ENCODE measurements around the gene PDE4DIP.
"Not testable (repeated sequence)": the region's sequence is repeated elsewhere in the genome, so short reads cannot be mapped to it uniquely, and the experiment has no call there.

Gene PDE4DIP

GRCh38 chr1:148844220-148844619 is at the start of gene PDE4DIP:
TSS of gene PDE4DIP (plus strand) at chr1:148844428. CDS start at chr1:148844775, 347 bp downstream.
- DNase-seq (ENCODE audit: low read depth), result not testable (repeated sequence)
- peak within 1 kb of the TSS; percentile 37 for H3K4me3 ChIP-seq (ENCODE audit: low read depth, low read length)

GRCh38 chr1:148808268-148808928 is 35.8 kb upstream of the PDE4DIP start:
- DNase-seq (ENCODE audit: low read depth); H3K4me3 ChIP-seq (ENCODE audit: low read depth, low read length): not testable (repeated sequence)

DNA sequence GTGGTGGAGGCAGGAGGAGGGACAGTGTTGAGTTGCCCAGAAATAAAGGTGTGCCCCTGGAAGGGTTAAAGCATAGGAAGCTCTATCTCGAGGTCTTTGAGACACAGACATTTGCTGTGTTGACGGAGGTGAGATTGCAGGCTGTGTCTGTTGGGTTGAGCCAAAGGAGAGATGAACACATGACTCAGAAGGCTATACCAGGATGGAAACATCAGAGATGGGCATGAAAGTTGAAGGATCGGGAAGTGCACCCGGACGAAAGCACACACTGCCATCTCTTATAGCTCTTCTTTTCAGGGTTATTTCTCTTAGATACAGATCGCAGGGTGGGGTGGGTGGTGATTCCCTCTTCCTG is 35.3 kb upstream of the PDE4DIP start:
- DNase-seq (ENCODE audit: low read depth); H3K4me3 ChIP-seq (ENCODE audit: low read depth, low read length): not testable (repeated sequence)

- H3K4me3 ChIP-seq (ENCODE audit: low read depth, low read length); DNase-seq (ENCODE audit: low read depth): not testable (repeated sequence)
Measured at GRCh38 chr1:148822180-148822579, 22.0 kb upstream of the PDE4DIP start.

GRCh38 chr1:148823822-148824221 is 20.4 kb upstream of the PDE4DIP start:
- DNase-seq (ENCODE audit: low read depth); H3K4me3 ChIP-seq (ENCODE audit: low read depth, low read length): not testable (repeated sequence)

DNA sequence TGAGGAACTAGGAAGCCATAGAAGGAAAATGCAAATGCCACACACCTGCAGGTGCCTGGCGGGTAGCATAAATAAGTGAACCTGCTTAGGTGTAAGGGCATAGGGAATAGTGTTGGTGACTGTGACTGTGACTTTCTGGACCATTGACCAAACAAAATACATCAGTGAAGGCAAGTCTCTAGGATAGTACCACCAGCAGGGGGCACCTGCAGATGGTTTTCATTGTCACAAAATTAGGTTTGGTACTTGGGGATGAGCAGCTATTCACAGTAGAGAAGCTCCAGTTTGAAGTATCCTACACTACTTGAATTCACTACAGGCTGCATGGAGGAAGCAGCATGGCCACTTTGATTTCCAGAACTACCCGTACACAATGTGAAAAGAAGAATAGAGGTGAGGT is 19.2 kb upstream of the PDE4DIP start:
- not testable (repeated sequence) for H3K4me3 ChIP-seq (ENCODE audit: low read depth, low read length); DNase-seq (ENCODE audit: low read depth)

DNA sequence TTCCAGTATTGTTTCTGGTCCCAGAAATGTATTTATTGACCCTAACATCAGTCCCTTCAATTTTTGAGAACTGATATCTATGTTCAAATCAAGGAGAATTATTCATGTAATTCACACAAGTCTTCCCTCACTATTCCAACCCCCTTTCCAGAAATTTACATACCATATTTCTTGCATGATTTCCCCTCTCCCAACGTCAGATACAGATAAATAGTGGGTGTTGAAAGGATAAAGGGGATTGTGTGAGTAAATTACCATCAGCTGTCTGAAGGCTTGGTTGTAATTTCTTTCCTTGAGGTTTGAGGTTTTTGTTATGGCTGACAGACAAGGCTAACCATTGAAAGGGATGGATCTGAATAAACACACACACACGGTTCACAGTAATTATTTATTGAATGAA is 15.7 kb upstream of the PDE4DIP start:
- not testable (repeated sequence) for DNase-seq (ENCODE audit: low read depth); H3K4me3 ChIP-seq (ENCODE audit: low read depth, low read length)

DNA sequence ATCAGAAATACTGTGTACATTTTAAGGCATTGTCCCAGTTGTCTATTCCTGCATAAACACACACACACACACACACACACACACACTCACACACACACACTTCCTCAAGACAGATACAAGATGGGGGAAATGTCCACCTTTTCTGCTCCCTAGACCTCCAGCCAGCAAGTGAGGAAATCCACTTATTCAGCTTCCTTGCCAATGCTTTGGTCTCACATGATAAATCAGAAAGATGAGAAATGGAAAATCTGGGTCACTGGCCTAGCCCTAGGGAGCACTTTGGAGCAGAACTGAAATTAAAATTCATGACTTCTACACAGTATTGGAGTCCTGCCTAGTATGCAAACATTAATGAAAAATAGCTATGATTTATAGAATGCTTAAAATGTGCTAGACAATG is 15.3 kb upstream of the PDE4DIP start:
- not testable (repeated sequence) for H3K4me3 ChIP-seq (ENCODE audit: low read depth, low read length); DNase-seq (ENCODE audit: low read depth)

- not testable (repeated sequence) for DNase-seq (ENCODE audit: low read depth)
Measured at GRCh38 chr1:148829365-148829764, 14.9 kb upstream of the PDE4DIP start.

GRCh38 chr1:148841262-148841661 is 3.0 kb upstream of the PDE4DIP start:
- not testable (repeated sequence) for DNase-seq (ENCODE audit: low read depth); H3K4me3 ChIP-seq (ENCODE audit: low read depth, low read length)

More at GRCh38 chr1:148829365-148829764, 14.9 kb upstream of the PDE4DIP start:
- not testable (repeated sequence) for H3K4me3 ChIP-seq (ENCODE audit: low read depth, low read length)

- DNase-seq (ENCODE audit: low read depth); H3K4me3 ChIP-seq (ENCODE audit: low read depth, low read length): not testable (repeated sequence)
Measured at GRCh38 chr1:148844651-148845050, 423 bp downstream of the PDE4DIP start.

DNA sequence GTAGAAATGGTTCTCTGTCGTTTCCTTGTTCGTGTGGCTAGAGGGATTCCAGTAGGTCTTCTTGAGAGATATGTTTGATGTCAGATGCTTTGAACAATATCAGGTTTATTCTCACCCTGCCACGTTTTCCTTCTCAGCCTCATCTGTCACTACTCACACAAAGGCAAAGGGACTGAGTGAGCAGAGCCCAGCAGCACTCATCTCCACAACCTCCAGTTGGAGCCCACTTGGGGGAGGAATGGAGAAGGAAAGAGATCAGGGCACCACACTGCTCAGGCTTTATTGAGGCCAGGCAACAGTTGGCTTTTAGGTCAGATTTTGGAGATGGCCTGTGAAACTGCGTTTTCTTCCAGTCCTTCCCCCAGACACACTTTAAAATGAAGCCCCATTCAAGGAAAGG is 840 bp downstream of the PDE4DIP start:
- not testable (repeated sequence) for DNase-seq (ENCODE audit: low read depth); H3K4me3 ChIP-seq (ENCODE audit: low read depth, low read length)

GRCh38 chr1:148850347-148850746 is 6.1 kb downstream of the PDE4DIP start:
- DNase-seq (ENCODE audit: low read depth); H3K4me3 ChIP-seq (ENCODE audit: low read depth, low read length): not testable (repeated sequence)

DNA sequence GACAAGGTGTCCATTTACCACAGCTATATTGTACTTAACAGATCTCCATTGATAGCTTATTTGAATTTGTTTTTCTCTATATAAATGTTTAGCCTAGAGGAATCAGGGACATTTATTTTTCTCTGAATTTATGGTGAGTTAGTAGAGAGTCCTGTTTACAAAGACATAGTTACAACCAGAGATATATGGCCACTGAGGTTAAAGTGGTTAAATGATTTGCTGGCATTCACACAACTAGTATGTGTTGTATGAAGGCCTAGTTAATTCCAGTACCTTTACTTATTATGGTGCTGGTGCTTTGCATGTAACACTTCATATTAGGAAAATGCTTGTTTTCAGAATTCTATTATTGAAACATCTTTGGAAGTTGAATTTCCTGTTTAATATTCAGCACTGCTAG is 6.6 kb downstream of the PDE4DIP start:
- DNase-seq (ENCODE audit: low read depth); H3K4me3 ChIP-seq (ENCODE audit: low read depth, low read length): not testable (repeated sequence)

- DNase-seq (ENCODE audit: low read depth); H3K4me3 ChIP-seq (ENCODE audit: low read depth, low read length): not testable (repeated sequence)
Measured at GRCh38 chr1:148851684-148852083, 7.5 kb downstream of the PDE4DIP start.

- DNase-seq (ENCODE audit: low read depth); H3K4me3 ChIP-seq (ENCODE audit: low read depth, low read length): not testable (repeated sequence)
Measured at GRCh38 chr1:148853363-148853762, 9.1 kb downstream of the PDE4DIP start.

GRCh38 chr1:148854063-148854462 is 9.8 kb downstream of the PDE4DIP start:
- DNase-seq (ENCODE audit: low read depth); H3K4me3 ChIP-seq (ENCODE audit: low read depth, low read length): not testable (repeated sequence)

GRCh38 chr1:148855367-148855766 is 11.1 kb downstream of the PDE4DIP start:
- DNase-seq (ENCODE audit: low read depth); H3K4me3 ChIP-seq (ENCODE audit: low read depth, low read length): not testable (repeated sequence)

GRCh38 chr1:148860049-148860448 is 15.8 kb downstream of the PDE4DIP start:
- H3K4me3 ChIP-seq (ENCODE audit: low read depth, low read length); DNase-seq (ENCODE audit: low read depth): not testable (repeated sequence)

DNA sequence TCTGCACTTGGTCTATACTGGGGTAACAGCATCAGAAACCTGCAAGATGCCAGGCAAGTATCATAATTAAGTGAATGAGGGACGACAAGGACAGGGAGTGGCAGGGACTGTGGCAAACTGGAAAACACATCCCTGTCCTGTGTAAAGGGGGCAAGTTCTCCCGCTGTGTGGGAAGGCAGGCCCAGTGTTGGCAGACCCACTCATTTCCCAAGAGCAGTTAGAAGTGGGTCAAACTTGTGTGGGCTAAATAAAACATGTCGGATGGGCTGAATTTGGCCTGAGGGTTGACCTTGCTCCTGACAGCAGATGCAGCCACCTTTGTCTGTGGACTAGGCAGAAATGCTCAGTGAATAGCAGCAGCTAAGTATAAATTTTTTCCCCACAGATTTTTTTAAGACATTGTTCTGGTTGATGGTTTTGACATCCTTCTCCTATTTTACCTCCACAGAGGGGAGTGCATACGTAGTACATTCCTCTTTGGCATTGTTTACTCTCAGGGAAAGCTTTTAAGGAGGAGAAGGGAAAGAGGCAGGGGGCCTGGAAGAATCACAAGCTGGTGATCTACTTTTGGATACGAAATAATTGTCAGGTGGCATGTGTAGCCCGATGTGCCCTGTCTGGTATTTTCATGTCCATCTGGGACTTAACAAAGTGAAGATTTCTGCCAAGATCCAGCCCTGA is 16.5 kb downstream of the PDE4DIP start:
- DNase-seq (ENCODE audit: low read depth); H3K4me3 ChIP-seq (ENCODE audit: low read depth, low read length): not testable (repeated sequence)
